COLO668 (cell line): ENCODE results near the gene CHAC1.

Experiments used
- DNase-seq: peaks from one replicate; lab custom pipeline; 2025; ENCODE audit not compliant: unreplicated experiment; lab: John Stamatoyannopoulos, UW

The CHAC1 gene

DNA sequence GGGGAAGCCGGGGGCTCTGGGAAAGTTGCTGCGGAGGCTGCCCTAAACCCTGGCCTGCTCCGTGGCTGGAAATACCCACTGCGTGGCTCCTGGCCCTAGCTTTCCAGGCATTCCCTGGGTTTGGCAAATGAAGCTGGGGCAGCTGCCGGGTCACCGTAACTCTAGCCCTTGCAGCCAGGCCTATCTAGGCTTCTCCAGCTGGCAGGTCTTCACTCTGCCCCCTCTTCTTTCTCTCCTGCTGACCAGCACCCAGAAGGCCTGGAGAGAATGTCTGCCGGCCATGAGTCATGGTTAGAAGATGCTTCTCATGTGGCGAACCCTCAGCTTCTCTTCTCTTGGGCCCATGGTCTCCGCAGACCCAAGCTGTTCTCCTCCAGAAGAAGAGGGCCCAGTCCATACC, 29.7 kb upstream of the CHAC1 start:
- DNase-seq = no peak

- DNase-seq = peak; percentile 94
These were observed 27.8 kb upstream of the CHAC1 start for GRCh38 chr15:40925495-40925862.

GRCh38 chr15:40925863-40926658, 27.2 kb upstream of the CHAC1 start:
- peak; percentile 94 for DNase-seq

DNA sequence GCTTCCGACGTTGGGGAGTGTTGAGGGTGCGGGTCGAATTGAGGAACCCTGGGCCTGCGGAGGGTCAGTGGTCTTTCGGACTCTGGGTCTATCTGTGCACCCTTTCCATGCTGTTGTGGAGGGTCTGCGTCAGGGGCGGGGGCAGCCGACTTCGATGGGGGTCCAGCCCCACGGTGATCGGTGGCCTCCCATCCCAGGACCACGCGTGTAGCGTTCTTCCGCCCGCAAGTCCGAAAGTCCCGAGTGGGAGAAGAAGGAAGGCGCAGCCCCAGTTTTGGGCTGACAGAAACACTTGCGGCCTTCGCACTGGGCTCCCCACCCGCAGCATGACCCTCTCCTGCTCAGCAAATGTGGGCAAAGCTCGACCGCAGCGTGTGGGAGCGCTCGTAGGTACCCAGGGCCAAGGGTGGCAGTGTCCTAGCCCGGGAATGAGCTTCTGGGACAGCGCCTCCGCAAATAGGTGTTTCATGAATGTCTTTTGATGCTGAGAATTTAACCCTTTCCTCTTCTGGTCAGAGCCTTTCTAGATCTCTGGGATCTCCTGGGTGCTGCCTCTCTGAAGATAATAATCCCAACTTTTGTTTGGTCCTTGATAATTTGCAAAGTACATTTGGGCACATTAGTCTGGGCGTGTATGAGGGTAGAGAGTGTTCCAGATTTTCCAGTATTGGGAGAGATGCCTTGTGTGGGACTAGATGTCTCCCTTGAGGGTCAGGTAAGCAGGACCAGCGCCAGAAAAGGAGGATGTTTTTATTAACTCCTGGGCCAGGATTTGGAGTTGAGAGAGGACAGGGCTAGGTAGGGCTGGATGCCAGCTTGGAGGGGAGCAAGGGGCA, 26.4 kb upstream of the CHAC1 start:
- DNase-seq = peak; percentile 43

DNA sequence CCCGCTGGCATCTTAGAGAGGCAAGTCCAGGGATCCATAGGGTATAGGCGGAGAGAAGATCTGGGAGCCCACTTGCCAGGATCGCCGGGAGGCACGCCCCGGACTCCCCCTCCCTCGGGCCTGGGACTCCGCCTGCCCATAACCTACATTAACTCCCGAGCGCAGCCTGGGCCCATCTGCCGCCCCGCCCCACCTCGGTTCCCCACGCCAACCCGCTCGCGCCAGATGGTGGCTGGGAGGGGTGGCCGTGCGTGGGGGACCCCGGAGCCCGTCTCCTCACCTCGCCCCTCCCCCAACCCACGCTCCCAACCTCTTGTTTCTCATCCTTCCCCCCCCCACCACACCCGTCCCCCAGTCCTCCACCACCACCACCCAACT, 25.8 kb upstream of the CHAC1 start:
- peak; percentile 87 for DNase-seq

DNA sequence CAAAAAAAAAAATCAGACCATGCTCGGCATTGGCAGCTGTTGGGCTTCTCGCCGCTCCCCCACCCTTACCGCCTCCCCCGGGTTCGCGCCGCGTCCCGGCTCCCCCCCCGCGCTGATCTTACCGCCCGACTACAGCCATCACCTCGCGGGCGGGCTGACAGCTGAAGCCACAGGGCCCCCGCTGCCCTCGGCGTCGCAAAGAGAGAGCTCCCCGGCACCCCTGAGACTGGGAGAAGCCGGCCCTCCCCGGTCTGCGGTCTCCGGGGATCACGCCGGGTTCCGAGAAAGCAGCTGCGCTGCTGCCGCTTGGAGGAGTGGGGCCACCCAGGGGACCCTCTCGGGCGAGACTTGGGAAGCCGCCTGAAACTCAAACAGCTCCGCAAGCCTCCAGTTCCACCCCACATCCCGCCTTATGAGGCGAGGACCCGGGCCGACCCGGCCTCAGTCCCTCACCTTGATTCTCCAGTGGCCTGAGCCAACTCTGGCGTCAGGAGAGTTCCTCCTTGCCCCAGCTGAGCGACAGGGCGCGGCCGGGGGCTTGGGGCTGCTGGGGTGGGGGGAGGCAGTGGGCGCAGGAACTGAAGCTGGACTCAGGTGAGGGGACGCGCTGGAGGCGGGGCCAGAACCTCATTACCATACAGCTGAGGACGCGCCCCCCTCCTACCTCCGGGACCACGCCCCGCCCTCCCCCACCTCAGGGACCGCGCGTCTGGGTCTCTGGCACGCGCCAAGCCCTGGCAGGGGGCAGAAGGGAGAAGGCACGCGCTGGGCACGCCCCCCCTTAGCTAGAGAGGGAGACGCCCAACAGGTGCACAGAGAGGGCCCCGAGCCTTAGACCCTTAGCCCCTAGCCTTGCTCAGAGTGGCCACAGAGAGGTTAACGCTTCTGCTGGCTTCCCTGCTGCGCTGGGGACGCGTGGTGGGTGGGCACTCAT, 25.1 kb upstream of the CHAC1 start:
- peak; percentile 98 for DNase-seq

- DNase-seq = peak; percentile 96
These were observed 24.2 kb upstream of the CHAC1 start, which contains the start of gene DLL4 for GRCh38 chr15:40928821-40929659. DLL4 (plus strand) TSS chr15:40929340; CDS start chr15:40929669, 329 bp downstream.

DNA sequence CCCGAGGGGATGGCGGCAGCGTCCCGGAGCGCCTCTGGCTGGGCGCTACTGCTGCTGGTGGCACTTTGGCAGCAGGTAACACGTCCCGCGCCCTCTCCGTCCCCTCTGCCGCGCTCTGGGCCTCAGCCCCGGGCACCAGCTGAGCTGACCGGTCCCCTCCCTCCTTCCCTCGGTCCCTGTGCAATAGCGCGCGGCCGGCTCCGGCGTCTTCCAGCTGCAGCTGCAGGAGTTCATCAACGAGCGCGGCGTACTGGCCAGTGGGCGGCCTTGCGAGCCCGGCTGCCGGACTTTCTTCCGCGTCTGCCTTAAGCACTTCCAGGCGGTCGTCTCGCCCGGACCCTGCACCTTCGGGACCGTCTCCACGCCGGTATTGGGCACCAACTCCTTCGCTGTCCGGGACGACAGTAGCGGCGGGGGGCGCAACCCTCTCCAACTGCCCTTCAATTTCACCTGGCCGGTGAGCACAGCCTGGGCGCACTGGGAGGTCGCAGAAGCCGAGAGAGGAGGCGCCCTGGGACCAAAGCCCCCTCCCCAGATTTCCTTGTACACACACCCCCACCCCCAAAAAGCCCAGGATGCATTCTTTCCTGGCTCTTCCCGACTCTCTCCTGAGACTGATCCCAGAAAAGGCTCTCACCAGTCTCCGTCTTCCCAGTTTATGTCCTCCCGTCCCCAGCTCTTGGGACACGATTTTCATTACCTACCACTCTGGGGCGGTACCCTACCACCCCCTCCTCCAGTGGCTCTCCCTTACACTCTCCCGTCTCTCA, 23.4 kb upstream of the CHAC1 start:
- peak; percentile 74 for DNase-seq

GRCh38 chr15:40930430-40931299, 22.6 kb upstream of the CHAC1 start:
- peak; percentile 91 for DNase-seq

DNA sequence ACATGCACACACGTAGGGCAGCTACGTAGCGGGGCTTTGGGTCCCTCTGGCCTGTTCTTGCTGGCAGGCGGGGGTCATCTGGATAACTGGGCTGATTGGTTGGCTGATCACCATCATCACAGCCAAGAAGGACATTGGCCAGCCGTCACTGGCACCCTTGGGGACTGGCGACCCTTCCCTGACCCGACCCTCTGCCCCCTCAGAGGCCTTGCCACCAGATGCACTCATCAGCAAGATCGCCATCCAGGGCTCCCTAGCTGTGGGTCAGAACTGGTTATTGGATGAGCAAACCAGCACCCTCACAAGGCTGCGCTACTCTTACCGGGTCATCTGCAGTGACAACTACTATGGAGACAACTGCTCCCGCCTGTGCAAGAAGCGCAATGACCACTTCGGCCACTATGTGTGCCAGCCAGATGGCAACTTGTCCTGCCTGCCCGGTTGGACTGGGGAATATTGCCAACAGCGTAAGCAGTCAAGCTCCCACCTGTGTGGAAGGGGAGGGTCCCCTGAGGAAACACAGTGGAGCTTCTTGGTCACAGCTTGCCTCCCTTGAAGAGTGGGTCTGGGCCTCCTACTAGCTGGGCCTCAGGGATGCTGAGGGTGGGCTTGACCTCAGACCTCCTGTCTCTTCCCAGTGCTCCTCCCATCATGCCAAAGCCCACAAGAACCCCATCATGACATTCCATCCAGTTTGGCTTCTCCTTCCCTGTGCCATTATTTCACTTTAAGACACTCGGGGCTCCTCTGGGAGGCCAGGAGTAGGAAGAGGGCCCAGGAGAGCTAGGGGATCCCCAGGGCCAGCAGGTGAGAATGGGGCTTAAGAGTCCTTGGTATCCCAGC, 21.8 kb upstream of the CHAC1 start:
- DNase-seq = no peak

GRCh38 chr15:40932156-40932555, 21.1 kb upstream of the CHAC1 start:
- peak; percentile 87 for DNase-seq

GRCh38 chr15:40932649-40933516, 20.4 kb upstream of the CHAC1 start:
- DNase-seq = peak; percentile 88

DNA sequence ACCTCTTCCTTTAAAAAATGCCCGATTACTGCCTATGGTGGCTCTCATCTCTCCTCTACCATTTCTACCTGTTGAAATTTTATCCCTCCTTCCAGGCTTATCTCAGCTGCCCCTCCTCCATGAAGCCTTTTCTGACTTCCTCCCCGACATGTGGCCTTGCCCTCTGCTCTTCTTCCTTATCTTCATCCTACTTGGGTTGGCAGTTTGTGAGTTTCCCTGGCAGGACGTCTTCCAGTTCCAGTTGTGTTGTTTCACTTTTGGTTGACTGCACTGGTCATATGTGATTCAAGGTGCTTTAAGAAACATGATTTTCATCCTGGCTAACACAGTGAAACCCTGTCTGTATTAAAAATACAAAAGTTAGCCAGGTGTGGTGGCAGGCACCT, 19.8 kb upstream of the CHAC1 start:
- DNase-seq = no peak

- peak; percentile 74 for DNase-seq
These were observed 18.8 kb upstream of the CHAC1 start for GRCh38 chr15:40934457-40934856.

DNA sequence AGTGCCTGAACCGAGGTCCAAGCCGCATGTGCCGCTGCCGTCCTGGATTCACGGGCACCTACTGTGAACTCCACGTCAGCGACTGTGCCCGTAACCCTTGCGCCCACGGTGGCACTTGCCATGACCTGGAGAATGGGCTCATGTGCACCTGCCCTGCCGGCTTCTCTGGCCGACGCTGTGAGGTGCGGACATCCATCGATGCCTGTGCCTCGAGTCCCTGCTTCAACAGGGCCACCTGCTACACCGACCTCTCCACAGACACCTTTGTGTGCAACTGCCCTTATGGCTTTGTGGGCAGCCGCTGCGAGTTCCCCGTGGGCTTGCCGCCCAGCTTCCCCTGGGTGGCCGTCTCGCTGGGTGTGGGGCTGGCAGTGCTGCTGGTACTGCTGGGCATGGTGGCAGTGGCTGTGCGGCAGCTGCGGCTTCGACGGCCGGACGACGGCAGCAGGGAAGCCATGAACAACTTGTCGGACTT, 17.0 kb upstream of the CHAC1 start:
- DNase-seq = no peak
